COLO829 (cell line): ENCODE measurements around the gene IGSF8.
"Not testable (repeated sequence)": the region's sequence is repeated elsewhere in the genome, so short reads cannot be mapped to it uniquely, and the experiment has no call there.

Experiments
- DNase-seq: peaks from one replicate; pipeline ENCODE4 v3.0.0; 2012; ENCODE audit warnings: low spot score

IGSF8 gene

DNA sequence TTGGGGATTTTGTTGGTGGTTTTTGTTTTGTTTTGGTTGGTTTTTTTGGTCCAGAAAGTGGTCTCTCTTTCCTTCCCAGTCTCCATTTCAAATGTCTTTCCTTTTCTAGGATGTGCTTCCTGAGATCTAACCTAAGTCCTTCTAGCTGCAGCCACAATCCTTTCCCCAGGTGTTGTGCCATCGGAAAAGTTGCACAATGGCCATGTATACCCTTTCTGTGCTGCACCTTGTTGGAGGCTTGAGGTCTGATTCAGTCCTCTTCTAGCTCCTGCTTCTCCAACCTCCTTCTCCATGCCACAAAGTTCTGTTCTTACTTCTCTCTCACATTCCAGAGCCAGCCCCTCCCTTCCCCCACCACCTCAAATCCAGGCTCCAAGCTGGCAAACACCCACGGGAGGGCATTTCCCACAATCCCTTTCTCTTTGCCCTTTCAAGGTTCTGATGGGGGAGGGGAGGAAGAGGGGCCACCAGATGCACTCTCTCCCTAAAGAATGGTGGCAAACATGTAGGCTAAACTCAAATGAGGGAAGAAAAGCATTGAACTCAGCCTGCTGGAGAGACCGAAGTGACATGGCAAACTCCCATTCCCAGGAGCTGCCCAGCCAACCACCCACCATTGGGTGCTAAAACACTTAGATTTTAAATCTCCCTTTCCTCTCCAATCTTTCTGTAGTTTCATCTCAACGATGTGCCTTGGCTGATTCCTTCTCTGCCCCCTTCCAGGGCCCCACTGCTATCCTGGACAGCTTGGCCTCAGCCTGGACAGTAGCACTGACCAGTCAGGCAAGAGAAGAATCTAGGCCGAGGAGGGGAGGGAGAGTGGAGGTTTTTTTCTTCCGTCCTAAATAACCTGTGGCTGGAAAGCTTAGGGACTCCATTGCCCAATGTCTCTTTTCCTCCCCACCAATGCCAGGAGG lies 31.3 kb downstream of the IGSF8 start:
- DNase-seq: no peak

DNA sequence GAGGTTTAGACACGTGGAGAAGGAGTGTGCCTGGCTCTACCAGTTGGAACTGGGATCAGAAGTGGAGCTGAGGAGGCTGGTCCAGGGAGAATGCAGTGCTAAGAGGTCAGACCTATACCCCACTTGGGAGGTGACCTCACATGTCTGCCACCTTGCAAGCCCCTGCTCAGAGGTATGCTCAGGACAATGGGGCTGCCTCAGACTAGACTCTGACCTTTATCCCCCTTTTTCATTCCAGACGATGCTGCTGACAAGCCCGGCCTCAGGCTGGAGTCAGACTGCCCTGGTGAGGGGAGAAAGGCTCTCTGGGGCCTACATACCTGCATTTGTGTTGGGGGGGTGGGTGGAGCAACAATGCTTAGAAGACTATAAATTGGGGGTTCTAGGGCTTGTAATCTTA lies 33.7 kb downstream of the IGSF8 start:
- DNase-seq: no peak

DNA sequence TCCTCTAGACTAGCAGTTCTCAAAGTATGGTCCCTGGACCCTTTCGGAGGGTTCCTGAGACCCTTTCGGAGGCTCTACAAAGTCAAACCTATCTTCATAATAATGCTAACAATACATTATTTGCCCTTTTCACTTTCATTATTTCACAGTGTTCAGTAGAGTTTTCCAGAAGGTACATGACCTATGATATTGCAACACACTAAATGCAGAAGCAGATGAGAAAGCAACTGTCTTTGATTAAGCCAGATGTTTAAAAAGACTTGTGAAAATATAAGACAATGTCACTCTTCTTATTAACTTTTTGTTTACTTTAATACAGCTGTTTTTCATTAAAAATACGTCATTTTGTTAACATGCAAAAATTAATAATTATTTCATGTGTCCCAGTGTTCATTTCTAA lies 34.3 kb downstream of the IGSF8 start:
- no peak for DNase-seq

DNA sequence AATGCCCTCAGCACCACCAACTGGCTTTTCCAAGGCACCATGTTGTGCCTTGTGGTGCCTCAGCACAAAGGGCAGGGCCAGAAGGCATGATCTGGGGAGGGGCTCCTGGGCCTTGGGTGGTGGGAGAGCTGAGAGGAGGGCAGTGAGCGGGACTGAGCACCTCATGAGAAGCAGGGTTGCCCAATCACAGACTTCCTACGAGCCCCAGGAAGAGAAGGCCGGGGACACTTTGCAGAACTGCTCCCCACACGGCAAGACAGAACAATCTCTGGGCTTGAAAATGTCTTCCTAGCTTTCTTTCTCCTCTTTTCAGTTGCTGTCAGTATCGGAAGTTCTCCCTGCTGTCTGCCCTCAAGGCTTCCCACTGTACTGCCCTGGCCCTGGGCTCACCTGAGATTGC lies 35.2 kb downstream of the IGSF8 start:
- no peak for DNase-seq

DNA sequence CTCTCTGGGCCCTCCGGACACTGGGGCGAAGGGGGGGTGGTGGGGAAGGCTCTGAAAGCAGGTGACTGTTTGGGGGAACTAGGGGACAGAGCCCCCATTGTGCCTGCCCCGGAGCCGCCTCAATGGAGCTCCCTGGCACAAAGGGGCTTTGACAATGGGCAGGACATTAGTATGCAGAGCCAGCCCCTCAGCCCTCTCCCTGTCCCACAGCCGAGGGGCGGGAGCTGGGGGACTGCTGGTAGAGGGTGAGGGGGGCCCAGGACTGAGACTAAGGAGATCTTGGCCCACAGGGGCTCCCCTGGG lies 36.2 kb downstream of the IGSF8 start:
- DNase-seq: no peak

DNA sequence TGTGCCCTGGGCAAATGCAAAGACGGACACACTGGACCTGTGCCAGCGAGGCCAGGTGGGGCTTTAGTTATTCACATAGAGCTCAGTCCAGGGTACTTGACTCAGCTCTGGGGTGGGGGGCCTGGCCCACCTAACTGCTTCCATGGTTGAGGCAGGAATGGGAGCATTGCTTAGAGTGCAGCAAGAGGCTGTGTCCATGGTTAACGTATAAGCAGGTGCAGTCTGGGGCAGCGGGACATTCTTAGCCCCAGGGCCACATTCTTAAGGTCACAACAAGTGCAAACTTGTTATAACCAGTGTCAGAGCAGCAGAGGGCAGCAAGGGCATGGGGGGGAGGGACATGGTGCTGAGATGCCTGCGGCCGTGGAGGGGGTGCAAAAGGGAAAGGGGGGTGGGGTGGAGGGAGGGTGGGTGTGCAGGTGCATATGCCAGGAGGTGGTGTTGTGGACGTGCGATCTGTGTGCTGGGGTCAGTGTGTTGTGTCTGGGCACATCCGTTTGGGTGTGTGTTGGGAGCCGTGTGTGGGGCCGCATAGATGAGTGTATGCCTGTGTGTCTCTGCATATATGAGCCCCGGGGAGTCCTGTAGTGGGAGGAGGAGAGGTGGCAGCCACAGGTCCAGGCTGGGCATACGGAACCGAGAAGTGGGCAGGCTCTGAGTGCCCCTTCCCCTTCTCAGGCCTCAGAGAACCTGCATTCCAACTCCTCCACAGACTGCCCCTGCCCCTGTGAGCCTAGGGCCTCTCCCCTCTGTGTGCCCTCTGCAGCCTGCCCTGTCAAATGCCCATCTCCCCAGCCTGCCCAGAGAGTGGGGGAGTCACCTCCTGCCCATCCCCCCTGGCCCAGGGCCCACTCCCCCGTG lies 36.8 kb downstream of the IGSF8 start:
- peak; percentile 67 for DNase-seq

DNA sequence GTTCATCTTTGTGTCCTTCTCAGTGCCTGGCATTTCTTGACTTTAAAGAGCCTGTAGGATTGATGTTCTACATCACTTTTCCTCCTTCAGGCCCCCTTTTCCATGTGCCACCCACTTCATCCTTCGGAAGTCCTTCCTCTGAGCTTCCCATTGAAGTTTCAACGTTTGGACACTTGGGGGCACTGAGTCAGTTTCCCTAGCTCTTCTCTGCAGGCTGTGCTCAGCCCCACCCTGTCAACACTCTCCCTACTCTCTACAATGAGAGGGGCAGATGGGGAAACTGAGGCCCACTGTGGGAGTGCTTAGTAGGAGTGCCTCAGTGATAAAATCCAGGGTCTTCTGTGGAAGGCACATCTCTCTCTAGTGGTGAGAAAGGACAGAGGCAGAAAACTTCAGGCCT lies 40.3 kb downstream of the IGSF8 start:
- no peak for DNase-seq

DNA sequence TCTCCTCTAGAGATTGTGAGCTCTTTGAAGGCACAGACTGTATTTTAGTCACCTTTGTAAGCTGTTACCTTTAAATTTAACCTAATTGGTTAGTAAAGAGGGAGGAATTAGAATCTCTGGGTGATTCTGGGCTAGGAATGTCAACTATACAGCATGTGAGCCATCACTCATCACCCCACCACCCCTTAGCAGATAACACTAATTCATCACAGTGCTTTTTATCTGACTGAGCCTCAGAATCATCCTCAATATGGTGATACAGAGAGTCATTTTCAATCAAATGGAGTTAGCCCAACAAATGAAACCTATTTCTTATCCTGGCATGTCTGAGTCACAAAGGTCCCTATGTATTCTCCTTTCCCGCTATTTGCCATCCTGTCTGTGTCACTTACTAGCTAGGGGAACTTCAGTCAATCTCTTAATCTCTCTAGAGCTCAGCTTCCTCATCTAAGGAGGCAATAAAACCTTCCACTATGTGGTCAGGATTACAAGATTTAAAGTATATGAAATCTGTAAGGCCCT lies 41.7 kb downstream of the IGSF8 start:
- peak; percentile 85 for DNase-seq

DNA sequence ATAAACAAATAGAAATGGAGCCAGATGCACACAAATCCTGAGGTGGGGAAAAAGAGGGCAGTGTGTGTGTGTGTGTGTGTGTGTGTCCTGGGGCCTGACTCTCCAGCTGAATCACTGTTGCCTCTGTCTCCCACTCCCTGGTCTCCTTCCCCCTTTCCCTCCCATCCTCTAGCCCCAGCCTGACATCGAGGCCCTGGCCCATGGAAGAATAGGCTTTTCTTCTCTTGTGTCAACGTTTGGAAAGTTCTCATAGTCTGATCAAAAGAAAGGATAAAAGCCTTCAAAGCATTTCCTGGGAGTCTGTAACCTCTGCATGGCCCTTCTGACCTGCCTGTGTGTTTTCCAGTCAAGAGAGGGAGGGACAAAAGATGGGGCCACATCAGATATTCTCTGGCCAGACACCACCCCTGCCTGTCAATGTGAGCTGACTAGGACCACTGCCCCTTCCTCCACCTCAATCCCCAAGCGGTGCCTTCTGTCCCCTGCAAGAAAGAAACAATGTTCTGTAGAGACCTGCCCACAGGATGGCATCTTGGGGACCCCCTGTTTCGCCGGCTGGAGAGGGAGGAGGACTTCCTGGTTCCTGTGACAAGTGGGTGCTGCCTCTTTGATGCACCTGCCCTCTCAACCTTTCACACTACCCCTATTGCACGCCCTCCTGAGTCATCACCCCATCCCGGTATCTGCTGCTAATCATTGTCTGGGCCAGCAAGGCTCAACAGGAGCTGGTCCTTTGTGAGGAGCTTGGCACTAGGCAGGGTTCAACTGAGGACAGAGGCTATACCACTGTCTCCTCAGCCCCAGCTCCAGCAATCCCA lies 44.7 kb downstream of the IGSF8 start:
- peak; percentile 76 for DNase-seq

DNA sequence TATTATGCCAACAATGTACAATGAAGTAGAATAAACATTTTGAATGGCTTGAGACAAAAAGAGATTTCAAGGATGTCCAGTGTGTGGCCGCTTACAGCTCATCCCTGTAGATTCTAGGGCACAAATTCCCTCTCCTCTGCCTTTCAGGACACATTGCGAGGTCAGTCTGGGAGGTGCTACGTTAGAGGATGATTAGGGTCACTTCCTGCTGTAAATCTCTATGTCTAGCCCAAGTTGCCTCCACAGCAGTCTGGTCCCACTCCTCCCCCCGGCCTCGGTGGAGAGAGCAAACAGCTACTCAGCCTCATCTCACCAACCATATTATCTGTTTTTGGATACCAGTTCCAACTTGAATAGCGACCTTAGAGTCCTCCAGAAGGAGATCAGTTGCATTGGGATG lies 45.5 kb downstream of the IGSF8 start:
- DNase-seq: no peak

DNA sequence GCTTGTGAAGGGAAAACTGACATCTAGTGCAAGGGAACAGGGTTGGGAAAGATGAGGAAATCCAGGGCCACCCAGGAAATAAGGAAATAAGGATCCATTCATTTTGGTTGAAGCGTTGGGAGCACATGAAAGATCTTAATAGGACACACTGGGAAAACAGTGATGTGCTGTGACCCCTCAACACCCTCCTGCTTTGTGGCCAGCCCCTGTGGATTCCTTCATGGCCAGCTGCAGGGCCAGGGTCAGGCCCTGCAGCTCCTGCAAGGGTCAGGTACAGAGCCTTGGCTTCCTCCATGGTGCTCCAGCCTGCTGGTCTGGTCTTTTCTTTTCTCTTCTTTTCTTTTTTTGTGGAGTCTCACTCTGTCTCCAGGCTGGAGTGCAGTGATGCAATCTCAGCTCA lies 47.8 kb downstream of the IGSF8 start:
- no peak for DNase-seq

DNA sequence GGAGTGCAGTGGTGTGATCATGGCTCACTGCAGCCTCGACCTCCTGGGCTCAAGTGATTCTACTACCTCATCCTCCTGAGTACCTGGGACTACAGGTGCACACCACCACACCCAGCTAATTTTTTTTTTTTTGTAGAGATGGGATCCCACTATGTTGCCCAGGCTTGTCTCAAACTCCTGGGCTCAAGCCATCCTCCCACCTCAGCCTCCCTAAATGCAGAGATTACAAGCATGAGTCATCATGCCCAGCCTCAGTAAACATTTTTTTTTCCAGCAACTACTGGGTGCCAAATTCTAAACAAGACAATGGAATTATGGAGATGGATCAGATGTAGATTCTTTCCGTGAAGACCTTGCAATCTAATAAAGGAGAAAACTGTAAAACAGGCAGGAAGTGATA lies 48.2 kb downstream of the IGSF8 start:
- not testable (repeated sequence) for DNase-seq

DNA sequence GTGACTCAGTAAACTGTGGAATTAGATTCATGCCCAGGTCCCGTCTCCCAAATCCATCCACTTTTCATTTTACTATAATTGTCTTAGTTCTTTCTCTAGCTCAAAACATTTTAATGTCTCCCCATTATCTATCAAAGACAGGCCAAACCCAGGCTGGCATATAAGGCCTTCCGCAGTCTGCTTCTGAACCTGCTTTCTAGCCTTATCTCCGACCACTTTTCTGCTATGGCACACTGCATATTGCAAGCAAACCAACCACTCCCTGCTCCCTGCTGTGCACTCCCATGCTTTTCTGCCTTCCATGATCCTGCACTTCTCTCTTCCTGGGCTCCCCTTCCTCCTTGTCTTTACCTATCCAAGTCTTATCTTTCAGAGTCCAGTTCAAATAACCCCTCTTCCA lies 49.3 kb downstream of the IGSF8 start:
- DNase-seq: no peak

DNA sequence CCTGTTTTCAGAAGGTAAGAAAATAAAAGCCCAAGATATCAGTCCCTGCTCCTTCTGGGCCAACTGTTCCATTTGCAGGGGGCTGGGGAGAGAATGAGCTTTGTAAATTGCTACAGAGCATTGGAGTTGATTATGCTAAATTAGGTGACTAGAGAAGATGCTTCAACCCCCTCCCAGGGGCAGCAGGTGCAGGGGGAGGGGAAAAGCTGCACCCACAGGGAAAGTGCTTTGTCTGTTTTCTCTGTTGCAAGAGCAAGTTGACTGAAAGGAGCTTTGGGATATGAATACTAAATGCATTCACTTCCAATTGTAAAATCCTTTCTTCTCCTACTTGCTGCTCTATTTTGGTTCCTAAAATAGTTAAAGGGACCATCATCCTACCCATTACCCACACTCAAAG lies 50.1 kb downstream of the IGSF8 start:
- no peak for DNase-seq

DNA sequence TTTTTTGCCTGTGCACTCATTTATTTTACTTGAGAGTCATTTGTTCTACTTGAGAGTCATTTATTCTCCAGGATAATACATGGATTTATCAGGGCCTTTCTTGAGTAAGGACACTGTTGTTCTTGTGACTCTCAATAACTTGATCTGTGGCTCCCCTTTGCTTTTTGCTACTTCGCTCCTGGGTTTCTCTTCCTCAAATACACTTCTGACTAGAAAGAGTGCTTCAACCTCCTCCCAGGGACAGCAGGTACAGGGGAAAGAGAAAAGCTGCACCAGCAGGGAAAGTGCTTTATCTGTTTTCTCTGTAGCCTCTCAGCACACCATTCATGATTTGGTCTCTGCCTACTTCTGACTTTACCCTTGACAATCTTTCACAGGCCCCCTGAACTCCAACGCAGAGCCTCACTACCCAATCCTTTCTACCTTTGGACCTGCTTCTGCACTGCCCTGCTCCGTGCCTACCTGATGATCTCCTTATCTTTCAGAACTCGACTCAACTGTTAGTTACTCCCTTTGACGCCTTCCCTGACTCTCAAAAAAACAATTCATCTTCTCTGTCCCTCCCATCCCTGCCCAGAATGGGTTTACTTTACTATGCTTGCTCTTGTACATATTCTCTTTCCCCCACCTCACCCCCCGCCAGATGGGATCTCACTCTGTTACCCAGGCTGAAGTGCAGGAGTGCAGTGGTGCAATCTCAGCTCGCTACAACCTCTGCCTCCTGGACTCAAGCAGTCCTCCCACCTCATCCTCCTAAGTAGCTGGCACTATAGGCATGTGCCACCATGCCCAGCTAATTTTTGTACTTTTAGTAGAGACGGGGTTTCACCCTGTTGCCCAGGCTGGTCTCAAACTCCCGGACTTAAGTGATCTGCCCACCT lies 51.1 kb downstream of the IGSF8 start:
- no peak for DNase-seq

DNA sequence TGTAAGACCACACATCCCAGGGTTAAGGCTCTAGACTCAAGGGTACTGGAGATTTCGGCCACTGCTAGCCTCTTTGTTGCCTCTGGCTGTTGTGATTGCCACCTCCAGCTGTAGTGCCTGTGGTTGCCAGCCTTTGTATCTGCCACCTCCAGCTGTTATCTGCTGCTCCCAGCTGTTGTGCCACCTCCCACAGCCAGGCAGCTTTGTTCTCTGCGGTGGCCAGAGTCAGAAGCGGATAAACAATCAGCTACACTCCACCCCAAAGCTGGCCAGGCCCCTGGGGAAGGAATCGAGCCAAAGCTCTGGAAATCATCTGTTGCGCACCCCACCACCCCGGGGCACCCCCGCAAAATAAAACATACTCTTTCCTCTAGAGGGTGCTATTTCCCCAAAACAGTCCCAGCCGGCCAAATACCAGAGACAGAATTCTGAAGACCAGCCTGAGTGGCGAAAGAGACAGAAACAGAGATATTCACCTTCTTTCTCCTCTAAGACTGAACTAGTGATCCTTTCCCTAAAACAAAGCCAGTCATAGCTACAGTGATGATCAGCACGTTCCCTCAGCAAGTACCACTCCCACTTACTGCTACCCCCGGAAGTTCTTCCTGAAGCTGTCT lies 51.8 kb downstream of the IGSF8 start:
- DNase-seq: peak; percentile 81

DNA sequence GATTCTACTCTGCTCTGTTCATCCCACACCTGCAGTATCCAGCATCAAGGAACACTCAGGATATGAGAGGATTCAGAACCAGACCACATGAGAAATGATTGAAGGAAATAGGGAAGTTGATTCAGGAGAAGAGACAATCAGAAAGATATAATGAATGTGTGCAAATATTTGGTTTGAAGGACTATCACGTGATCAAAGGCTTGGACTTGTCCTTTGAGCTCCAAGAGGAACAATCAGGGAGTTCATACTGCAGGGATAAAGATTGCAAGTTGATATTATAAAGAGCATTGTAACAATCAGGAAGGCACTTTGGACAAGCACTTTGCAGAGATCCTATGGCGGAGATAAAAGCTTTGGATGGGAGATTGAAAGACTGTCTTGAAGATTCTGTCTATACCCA lies 52.8 kb downstream of the IGSF8 start:
- peak; percentile 52 for DNase-seq

DNA sequence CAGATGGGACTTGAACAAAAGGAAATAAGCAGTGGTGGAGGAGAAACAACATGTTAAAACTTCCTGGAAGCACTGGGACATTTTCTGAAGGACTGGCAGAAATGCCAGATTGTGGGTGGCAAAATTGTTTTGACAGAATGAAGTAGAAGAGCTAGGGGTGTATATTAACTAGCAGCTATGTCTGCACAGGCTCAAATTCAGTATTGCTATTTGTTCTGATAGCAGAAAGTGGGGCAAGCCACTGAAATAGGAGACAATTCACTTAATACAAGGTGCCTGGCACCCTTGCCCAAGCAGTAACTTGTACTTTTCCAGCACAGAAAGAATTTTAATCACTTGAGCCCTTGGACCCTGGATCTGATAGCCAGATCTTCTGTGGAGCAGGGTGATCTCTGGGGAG lies 54.9 kb downstream of the IGSF8 start:
- no peak for DNase-seq
